Kidney (tissue), 14 donors: ENCODE results near the gene HHIPL1. TPM values are rescaled to one million over a fixed set of nuclear protein-coding genes. Genes with fewer than 3 reads are reported as not detected.

Experiments used
- DNase-seq, 5 donors: peaks; one replicate each; pipeline ENCODE4 v3.0.0-alpha.2; 2013 to 2020
- FAIRE-seq: peaks from 2 replicates; lab custom pipeline; 2012; peaks lifted over from hg19 to GRCh38; lab: Jason Lieb, UNC
- H3K27ac ChIP-seq, 2 donors: one replicate each; pipeline ENCODE4 v1.7.0; 2013; ENCODE audit warnings: low read depth in 2 of 2, low read length in 2 of 2, inconsistent platforms in 1 of 2
- H3K27me3 ChIP-seq: one replicate; pipeline ENCODE4 v1.7.1; 2013; ENCODE audit warnings: low read length, inconsistent platforms; ENCODE audit not compliant: control insufficient read depth, insufficient read depth
- H3K36me3 ChIP-seq, 3 donors: one replicate each; pipeline versions ENCODE4 v1.7.0 to v1.7.1; 2013; ENCODE audit warnings: low read length in 3 of 3, control low read depth in 1 of 3, inconsistent platforms in 1 of 3; ENCODE audit not compliant: insufficient read depth in 3 of 3, control insufficient read depth in 2 of 3
- H3K4me1 ChIP-seq, 3 donors: one replicate each; pipeline versions ENCODE4 v1.7.0 to v1.7.1; 2013; ENCODE audit warnings: low read length in 3 of 3, inconsistent platforms in 1 of 3, low read depth in 1 of 3; ENCODE audit not compliant: control insufficient read depth in 2 of 3, insufficient read depth in 2 of 3
- H3K4me3 ChIP-seq, 3 donors: one replicate each; pipeline versions ENCODE4 v1.7.0 to v1.8.1; 2013; ENCODE audit warnings: low read length in 3 of 3, control low read depth in 1 of 3, inconsistent platforms in 1 of 3
- H3K9ac ChIP-seq, 3 donors: one replicate each; pipeline versions ENCODE4 v1.7.0 to v1.7.1; 2013; ENCODE audit warnings: low read length in 3 of 3, control low read depth in 1 of 3, inconsistent platforms in 1 of 3
- H3K9me3 ChIP-seq, 3 donors: one replicate each; pipeline versions ENCODE4 v1.7.0 to v1.7.1; 2013; ENCODE audit warnings: low read length in 3 of 3, control low read depth in 1 of 3, inconsistent platforms in 1 of 3; ENCODE audit not compliant: control insufficient read depth in 2 of 3, insufficient read depth in 1 of 3
- intact Hi-C: fragments of 100-400 bp; cut with DNase I; formaldehyde crosslinking; loops from one replicate; pipeline ENCODE4 v1.11.1; 2022
- polyA plus RNA-seq: library from polyadenylated mRNA; stranded (reverse); fragments of 350-450 nt; fragmentation: Illumina TruSeq; extraction: RNeasy Lipid Tissue Mini Kit (QIAGEN cat#74804); gene quantifications from one replicate; pipeline ENCODE4 v1.2.3, GENCODE V29; 2014; ENCODE audit warnings: low read depth, low replicate concordance; ENCODE audit not compliant: insufficient read depth
- total RNA-seq: library from RNA; stranded (reverse); fragmentation: NEBNext Ultra II Directional; extraction: Animal tissue kit (Norgen Biotek cat#: 25700); gene quantifications from one replicate; pipeline ENCODE4 v1.2.1, GENCODE V29; 2021
- TF ChIP-seq, protein P1 (sequence below): IDR thresholded peaks from 3 replicates; pipeline ENCODE4 v1.5.1; 2012; ENCODE audit warnings: mild to moderate bottlenecking, moderate library complexity, borderline replicate concordance; ENCODE audit not compliant: insufficient read depth; ENCODE audit errors: extremely low read depth
- donor health status: control.
- donor health status: control.
- donor health status: control.
- donor health status: control.
- donor health status: control.
- donor health status: DM: yes; HTN: yes; CAD: no.
- donor health status: Normal renal cell carcinoma (clear cell type).

Gene HHIPL1
- total and polyA plus RNA-seq, 2 donors from 2014 or later: 0.32 to 0.88 TPM

DNA sequence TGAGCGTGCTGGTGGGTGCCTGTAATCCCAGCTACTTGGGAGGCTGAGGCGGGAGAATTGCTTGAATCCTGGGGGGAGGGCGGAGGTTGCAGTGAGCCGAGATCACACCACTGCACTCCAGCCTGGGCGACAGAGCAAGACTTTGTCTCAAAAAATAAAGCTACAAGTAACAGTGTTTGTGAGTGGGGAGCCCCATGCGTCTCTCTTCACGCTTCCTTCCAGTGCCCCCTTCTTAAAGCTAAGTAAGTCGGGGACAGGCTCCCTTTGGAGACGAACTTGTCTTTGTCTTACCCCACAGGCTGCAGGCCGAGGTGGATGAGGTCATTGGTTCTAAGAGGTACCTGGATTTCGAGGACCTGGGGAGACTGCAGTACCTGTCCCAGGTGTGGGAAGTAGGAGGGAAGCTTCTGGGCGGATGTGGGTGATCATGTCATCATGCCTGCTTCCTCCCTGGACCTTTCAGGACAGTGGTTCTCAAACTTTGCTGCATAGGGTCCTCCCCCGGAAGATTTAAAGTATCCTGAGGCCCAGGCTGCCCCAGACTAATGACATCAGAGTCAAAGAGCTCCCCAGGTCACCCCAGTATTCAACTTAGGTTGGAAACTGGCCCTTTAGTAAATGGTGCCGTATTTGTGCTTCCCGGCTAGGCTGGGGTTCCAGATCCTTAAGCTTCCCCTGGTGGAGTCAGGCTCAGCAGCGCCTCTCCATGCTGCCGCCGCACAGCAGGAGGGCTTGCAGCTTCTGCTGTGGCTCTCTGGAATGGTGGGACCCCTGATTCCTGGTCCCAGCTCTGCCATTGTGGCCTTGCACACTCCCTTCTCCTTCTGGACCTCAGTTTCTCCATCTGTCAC is 76.2 kb downstream of the HHIPL1 start:
- no peak overlapping the region for H3K27ac ChIP-seq
- H3K4me3 ChIP-seq: no peak overlapping the region
- no peak for FAIRE-seq
- TF ChIP-seq, protein P1, sequence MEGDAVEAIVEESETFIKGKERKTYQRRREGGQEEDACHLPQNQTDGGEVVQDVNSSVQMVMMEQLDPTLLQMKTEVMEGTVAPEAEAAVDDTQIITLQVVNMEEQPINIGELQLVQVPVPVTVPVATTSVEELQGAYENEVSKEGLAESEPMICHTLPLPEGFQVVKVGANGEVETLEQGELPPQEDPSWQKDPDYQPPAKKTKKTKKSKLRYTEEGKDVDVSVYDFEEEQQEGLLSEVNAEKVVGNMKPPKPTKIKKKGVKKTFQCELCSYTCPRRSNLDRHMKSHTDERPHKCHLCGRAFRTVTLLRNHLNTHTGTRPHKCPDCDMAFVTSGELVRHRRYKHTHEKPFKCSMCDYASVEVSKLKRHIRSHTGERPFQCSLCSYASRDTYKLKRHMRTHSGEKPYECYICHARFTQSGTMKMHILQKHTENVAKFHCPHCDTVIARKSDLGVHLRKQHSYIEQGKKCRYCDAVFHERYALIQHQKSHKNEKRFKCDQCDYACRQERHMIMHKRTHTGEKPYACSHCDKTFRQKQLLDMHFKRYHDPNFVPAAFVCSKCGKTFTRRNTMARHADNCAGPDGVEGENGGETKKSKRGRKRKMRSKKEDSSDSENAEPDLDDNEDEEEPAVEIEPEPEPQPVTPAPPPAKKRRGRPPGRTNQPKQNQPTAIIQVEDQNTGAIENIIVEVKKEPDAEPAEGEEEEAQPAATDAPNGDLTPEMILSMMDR: no peak
- no peaks in the 10 kb centered on the region for H3K36me3 ChIP-seq
- H3K9ac ChIP-seq: no peak overlapping the region
- peaks cover 0 to under 1% (median 0%) of the 10 kb centered on the region in 3 donors for H3K4me1 ChIP-seq
- H3K9me3 ChIP-seq: no peaks in the 10 kb centered on the region
- intact Hi-C loops: no loop called here
- no peaks in the 10 kb centered on the region for H3K27me3 ChIP-seq
- no peak for DNase-seq

DNA sequence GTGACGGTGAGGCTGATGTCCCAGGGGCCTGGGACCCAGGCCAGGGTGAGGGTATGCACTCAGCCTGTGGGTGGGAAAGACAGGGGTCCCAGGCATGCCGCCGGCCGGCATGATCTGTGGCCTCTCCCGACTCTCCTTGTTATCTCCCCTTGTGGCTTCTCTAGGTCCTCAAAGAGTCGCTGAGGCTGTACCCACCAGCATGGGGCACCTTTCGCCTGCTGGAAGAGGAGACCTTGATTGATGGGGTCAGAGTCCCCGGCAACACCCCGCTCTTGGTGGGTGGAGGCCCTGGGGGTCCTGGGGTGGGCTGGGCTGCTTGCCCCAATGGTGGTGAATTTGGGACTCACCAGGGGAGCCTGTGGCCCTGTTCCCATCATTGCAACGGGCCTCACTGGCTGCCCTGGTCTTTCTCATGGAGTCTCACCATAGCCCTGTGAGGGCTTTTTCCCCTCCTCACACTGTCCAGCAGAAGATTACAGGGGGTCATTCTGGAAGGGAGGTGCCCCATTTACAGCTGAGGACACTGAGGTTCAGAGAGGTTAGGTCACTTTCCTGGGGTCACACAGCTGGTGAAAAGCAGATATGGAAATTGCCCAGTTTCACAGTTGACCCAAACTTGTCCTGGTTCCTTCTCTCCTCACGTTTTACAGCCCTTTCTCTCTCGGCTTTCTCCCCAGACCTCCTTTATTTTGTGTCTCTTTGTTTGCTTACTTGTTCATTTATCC is 77.0 kb downstream of the HHIPL1 start:
- Histone ChIP-seq H3K4me1 (peaks cover 0 to 3% (median 0%) of the 10 kb centered on the region in 3 donors), H3K27ac (no peak overlapping the region), H3K36me3 (no peaks in the 10 kb centered on the region), H3K27me3 (no peaks in the 10 kb centered on the region), H3K9ac (no peak overlapping the region), H3K4me3 (no peak overlapping the region), H3K9me3 (no peaks in the 10 kb centered on the region)
- TF ChIP-seq, protein P1: no peak
- no peak for DNase-seq
- intact Hi-C loops: no loop called here
- FAIRE-seq: no peak

DNA sequence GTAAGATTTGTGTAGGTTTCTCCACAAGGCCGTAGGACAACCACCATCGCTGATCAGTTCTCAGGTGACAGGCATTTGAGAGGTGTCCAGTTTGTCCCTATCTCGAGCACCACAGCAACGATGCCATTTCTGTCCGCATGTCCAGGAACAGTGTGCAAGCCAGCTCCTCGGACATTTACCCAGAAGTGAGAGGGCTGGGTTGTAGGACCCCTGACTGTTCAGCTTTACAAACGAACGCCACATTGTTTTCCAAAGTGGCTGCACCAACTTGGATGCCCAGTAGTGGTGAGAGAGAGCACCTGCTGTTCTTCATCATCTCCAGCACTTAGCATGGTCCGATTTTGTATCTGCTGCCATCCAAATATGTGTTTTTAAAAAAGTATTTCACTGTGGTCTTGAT is 77.8 kb downstream of the HHIPL1 start:
- intact Hi-C loops: no loop called here
- no peak for FAIRE-seq
- Histone ChIP-seq H3K27ac (no peak overlapping the region), H3K36me3 (no peaks in the 10 kb centered on the region), H3K4me1 (peaks cover 0 to 3% (median 0%) of the 10 kb centered on the region in 3 donors), H3K9me3 (no peaks in the 10 kb centered on the region), H3K27me3 (no peaks in the 10 kb centered on the region), H3K9ac (no peak overlapping the region), H3K4me3 (no peak overlapping the region)
- TF ChIP-seq, protein P1: no peak
- no peak for DNase-seq
